WTC11 (cell line): ENCODE measurements around the gene TYSND1.

ENCODE experiments used
- ARID4B ChIP-seq: sonication (generic); formaldehyde crosslinking; IDR thresholded peaks from 2 replicates; pipeline ENCODE4 v1.8.0; 2023; ENCODE audit warnings: missing genetic modification reagents, mild to moderate bottlenecking, borderline replicate concordance
- CTCF ChIP-seq: fragments of 200-600 bp; IDR thresholded peaks from 2 replicates; pipeline ENCODE4 v1.8.0; 2022; ENCODE audit warnings: antibody characterized with exemption
- SP1 ChIP-seq: sonication (generic); formaldehyde crosslinking; conservative IDR thresholded peaks from 2 replicates; pipeline ENCODE4 v1.8.1; 2022; ENCODE audit warnings: missing genetic modification reagents
- ZNF263 ChIP-seq: sonication (generic); formaldehyde crosslinking; IDR thresholded peaks from 2 replicates; pipeline ENCODE4 v1.8.1; 2022; ENCODE audit warnings: low read depth, mild to moderate bottlenecking, moderate library complexity, missing genetic modification reagents
- ZNF423 ChIP-seq: fragments of 250-450 bp; sonication (Bioruptor Pico); IDR thresholded peaks from 2 replicates; pipeline ENCODE4 v2.1.2; 2022; ENCODE audit warnings: mild to moderate bottlenecking, moderate library complexity
- TF ChIP-seq, protein P1 (sequence below): sonication (generic); formaldehyde crosslinking; IDR thresholded peaks from 2 replicates; pipeline ENCODE4 v1.8.1; 2023; ENCODE audit warnings: mild to moderate bottlenecking, moderate library complexity, missing genetic modification reagents
- TF ChIP-seq, protein P2 (sequence below): sonication (generic); formaldehyde crosslinking; IDR thresholded peaks from 2 replicates; pipeline ENCODE4 v1.8.0; 2022; ENCODE audit warnings: mild to moderate bottlenecking, missing genetic modification reagents
- TF ChIP-seq, protein P3 (sequence below): sonication (generic); formaldehyde crosslinking; IDR thresholded peaks from 2 replicates; pipeline ENCODE4 v1.8.1; 2022; ENCODE audit warnings: low read depth, missing genetic modification reagents, borderline replicate concordance

DNA sequence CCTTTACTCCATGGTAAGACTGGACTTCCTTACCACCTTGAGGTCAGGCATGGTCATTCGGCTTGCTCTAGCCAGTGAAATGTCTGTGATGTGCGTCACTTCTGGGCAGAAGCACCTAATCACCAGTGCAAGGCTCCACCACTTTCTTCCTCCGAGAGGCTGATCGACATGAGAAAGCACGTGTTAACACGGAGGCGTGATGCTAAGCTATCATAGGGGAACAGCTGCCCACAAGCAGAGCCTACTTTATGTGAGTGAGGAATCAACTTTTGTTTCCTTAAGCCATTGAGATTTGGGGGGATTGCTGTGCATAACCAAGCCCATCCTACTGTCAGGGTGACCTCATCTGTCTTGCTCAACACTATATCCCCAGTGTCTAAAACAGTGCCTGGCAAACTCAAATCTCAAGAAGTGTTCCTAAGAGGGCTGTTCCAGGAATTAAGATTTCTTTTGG is 46.9 kb upstream of the TYSND1 start:
- TF ChIP-seq, protein P1, sequence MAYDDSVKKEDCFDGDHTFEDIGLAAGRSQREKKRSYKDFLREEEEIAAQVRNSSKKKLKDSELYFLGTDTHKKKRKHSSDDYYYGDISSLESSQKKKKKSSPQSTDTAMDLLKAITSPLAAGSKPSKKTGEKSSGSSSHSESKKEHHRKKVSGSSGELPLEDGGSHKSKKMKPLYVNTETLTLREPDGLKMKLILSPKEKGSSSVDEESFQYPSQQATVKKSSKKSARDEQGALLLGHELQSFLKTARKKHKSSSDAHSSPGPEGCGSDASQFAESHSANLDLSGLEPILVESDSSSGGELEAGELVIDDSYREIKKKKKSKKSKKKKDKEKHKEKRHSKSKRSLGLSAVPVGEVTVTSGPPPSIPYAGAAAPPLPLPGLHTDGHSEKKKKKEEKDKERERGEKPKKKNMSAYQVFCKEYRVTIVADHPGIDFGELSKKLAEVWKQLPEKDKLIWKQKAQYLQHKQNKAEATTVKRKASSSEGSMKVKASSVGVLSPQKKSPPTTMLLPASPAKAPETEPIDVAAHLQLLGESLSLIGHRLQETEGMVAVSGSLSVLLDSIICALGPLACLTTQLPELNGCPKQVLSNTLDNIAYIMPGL (CRISPR knock-in tag) = no peak
- TF ChIP-seq ARID4B (CRISPR knock-in tag) (no peak), CTCF (no peak), ZNF263 (no peak), SP1 (no peak), ZNF423 (CRISPR knock-in tag) (no peak)
- TF ChIP-seq, protein P2, sequence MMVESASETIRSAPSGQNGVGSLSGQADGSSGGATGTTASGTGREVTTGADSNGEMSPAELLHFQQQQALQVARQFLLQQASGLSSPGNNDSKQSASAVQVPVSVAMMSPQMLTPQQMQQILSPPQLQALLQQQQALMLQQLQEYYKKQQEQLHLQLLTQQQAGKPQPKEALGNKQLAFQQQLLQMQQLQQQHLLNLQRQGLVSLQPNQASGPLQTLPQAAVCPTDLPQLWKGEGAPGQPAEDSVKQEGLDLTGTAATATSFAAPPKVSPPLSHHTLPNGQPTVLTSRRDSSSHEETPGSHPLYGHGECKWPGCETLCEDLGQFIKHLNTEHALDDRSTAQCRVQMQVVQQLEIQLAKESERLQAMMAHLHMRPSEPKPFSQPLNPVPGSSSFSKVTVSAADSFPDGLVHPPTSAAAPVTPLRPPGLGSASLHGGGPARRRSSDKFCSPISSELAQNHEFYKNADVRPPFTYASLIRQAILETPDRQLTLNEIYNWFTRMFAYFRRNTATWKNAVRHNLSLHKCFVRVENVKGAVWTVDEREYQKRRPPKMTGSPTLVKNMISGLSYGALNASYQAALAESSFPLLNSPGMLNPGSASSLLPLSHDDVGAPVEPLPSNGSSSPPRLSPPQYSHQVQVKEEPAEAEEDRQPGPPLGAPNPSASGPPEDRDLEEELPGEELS (CRISPR knock-in tag) = no peak
- TF ChIP-seq, protein P3, sequence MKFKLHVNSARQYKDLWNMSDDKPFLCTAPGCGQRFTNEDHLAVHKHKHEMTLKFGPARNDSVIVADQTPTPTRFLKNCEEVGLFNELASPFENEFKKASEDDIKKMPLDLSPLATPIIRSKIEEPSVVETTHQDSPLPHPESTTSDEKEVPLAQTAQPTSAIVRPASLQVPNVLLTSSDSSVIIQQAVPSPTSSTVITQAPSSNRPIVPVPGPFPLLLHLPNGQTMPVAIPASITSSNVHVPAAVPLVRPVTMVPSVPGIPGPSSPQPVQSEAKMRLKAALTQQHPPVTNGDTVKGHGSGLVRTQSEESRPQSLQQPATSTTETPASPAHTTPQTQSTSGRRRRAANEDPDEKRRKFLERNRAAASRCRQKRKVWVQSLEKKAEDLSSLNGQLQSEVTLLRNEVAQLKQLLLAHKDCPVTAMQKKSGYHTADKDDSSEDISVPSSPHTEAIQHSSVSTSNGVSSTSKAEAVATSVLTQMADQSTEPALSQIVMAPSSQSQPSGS = no peak
